Ecto neural progenitor cell (in vitro differentiated cells): Measurements from ENCODE around the gene SNCG.
"Not testable (repeated sequence)": the region's sequence is repeated elsewhere in the genome, so short reads cannot be mapped to it uniquely, and the experiment has no call there.

Source experiments
- DNase-seq: peaks from one replicate; pipeline ENCODE4 v3.0.0-alpha.2; 2018; ENCODE audit warnings: low spot score

The SNCG gene

GRCh38 chr10:86978457-86978856 lies 20.1 kb downstream of the SNCG start:
- DNase-seq = not testable (repeated sequence)

- DNase-seq = no peak
Measured at GRCh38 chr10:86979296-86979818, 21.0 kb downstream of the SNCG start.

DNA sequence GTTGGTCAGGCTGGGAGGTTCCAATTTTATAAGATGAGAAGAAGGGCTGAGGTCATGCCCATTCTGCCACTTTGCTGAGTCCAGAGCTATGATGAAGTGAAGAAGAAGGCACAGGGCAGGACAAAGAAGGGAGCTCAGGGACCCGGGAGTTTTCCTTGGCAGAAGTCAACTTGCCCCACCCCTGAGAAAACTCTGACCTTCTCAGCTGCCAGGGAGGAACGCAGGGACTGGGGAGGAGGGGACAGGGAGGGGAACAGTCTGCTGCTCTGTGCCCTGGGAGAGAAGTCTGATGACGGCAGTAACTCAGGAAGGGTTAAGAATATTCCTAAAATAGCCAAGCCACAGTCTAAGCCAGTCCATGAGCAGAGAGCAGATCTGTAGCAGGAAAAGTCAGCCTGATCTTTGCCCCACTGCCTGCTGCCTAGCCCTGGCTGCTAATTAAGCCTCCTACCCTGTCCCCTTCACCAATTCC lies 21.6 kb downstream of the SNCG start:
- no peak for DNase-seq

DNA sequence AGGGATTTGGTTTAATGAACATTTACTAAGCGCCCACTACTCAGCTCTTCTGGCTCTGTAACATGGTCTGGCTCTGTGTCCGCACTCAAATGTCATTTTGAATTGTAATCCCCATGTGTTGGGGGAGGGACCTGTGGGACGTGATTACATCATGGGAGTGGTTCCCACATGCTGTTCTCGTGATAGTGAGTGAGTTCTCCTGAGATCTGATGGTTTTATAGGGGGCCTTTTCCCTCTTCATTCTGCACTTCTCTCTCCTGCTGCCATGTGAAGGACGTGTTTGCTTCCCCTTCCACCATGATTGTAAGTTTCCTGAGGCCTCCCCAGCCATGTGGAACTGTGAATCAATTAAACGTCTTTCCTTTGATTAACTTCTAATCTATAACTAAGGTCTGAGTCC lies 22.6 kb downstream of the SNCG start:
- not testable (repeated sequence) for DNase-seq

DNA sequence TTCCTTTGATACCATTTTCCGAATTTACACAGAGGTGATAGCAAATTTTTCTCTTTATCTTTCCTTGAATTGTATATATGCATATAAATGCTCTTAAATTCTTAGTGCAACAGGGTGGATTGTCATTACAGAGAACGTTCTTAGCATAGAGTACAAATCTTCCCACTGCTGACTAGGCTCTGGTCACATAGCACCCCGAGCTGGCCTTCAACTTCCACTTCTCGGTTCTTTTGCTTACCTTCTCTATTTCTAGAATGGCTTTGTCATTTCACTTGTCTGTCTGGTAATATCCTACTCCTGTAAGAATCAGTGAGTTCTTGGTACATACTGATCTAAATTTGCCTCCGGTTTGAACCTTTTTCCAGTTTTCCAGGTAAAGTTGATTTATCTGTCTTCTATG lies 23.3 kb downstream of the SNCG start:
- DNase-seq = no peak

GRCh38 chr10:86984498-86984897 lies 26.1 kb downstream of the SNCG start:
- DNase-seq = not testable (repeated sequence)

DNA sequence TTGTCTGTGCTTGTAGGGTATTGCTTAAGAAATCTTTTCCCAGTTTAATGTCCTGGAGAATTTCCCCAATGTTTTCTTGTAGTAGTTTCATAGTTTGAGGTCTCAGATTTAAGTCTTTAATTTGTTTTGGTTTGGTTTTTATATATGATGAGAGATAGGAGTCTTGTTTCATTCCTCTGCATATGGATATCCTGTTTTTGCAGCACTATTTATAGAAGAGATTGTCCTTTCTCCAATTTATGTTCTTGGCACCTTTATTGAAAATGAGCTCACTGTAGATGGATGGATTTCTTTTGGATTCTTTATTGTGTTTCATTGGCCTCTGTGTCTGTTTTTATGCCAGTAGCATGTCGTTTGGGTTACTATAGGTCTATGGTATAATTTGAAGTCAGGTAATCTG lies 30.1 kb downstream of the SNCG start:
- no peak for DNase-seq

DNA sequence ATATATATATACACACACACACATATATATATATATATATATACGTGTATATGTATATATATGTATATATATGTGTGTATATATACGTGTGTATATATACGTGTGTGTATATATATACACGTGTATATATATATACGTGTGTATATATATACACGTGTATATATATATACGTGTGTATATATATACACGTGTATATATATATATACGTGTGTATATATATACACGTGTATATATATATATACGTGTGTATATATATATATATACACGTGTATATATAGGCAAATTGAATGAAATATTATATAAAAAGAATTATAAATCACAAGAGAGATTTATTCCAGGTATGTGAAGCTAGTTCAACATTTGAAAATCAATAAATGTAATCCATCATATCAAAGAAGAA lies 33.0 kb downstream of the SNCG start:
- not testable (repeated sequence) for DNase-seq

GRCh38 chr10:86992456-86992855 lies 34.1 kb downstream of the SNCG start:
- no peak for DNase-seq

GRCh38 chr10:86992929-86993328 lies 34.5 kb downstream of the SNCG start:
- DNase-seq = no peak

GRCh38 chr10:86999802-87000403 lies 41.5 kb downstream of the SNCG start:
- not testable (repeated sequence) for DNase-seq

GRCh38 chr10:87000491-87000890 lies 42.1 kb downstream of the SNCG start:
- no peak for DNase-seq

DNA sequence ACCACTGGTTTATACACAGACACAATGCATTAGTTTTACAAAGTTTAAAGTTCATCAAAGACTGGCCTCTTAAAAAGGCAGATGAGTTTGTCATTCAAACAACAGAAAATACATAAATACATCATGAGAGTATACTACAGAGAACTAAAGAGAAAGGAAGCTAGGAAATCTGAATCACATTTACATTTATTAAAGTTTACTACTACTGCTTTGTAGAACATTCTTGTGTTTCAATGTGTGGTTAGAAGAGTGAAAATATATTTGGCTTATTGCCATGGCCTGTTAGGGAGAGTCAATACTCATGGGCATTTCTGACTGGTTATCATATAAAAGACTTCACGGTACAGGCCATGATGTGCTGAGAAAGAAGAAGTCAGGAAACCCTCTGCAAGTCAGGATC lies 48.7 kb downstream of the SNCG start:
- not testable (repeated sequence) for DNase-seq

- not testable (repeated sequence) for DNase-seq
Measured at GRCh38 chr10:87007674-87008073, 49.3 kb downstream of the SNCG start.

- DNase-seq = not testable (repeated sequence)
Measured at GRCh38 chr10:87008303-87008702, 49.9 kb downstream of the SNCG start.

- DNase-seq = not testable (repeated sequence)
Measured at GRCh38 chr10:87009134-87009696, 50.8 kb downstream of the SNCG start.
